H54 (cell line): ENCODE measurements around the gene TIGD4.
"Not testable (repeated sequence)": the region's sequence is repeated elsewhere in the genome, so short reads cannot be mapped to it uniquely, and the experiment has no call there.

Source experiments
- DNase-seq: peaks from one replicate; pipeline ENCODE4 v3.0.0; 2011; ENCODE audit warnings: low spot score, mixed read lengths; ENCODE audit not compliant: insufficient read length
- FAIRE-seq: peaks from 3 replicates; lab custom pipeline; 2011; peaks lifted over from hg19 to GRCh38; lab: Jason Lieb, UNC
- POLR2A ChIP-seq: IDR thresholded peaks from 2 replicates; pipeline ENCODE4 v1.6.1; 2011; ENCODE audit warnings: low read depth, mild to moderate bottlenecking, low read length

TIGD4 gene

DNA sequence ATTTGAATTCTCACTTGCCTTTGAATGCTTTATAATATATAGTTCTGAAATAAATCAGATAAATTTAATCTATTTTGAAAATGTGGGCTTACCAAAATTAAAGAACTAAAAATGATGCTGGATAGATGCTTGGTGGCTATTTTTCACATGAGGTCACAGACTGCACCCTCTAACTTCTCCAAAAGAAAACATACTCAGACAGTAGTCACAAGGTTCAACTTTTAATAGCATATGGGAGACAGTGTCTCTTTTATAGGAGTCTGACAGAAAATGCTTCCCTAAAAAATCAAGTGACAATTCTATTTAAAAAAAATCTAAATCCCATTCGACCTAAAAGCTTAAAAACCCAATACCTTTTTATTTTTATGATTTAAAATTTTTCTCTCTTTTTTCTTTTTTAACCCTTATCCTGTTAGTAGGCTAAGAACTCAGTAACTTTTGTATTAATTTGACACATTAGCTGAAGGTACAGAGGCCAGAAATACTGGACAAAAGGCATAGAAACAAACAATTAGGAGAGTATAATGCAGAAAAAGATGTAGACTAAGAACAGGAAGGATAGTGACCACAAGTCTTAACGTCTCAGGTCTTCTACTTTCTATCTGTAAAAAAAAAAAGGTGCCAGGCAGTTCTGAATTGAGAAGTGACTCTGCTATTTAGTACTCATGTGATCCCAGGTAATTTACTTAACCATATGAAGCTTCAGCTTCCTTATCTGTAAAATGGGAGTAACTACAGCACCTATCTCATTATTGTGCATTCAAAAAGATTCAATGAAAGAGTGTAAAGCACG is 7.6 kb downstream of the TIGD4 start:
- TF ChIP-seq POLR2A: no peak
- FAIRE-seq: no peak

DNA sequence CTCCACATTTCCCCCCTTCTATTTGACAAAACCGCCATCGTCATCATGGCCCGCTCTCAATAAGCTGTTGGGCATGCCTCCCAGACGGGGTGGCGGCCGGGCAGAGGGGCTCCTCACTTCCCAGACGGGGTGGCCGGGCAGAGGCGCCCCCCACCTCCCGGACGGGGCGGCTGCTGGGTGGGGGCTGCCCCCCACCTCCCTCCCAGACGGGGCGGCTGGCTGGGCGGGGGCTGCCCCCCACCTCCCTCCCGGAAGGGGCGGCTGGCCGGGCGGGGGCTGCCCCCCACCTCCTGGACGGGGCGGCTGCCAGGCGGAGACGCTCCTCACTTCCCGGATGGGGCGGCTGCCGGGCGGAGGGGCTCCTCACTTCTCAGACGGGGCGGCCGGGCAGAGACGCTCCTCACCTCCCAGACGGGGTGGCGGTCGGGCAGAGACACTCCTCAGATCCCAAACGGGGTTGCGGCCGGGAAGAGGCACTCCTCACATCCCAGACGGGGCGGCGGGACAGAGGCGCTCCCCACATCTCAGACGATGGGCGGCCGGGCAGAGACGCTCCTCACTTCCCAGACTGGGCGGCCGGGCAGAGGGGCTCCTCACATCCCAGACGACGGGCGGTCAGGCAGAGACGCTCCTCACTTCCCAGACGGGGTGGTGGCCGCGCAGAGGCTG is 14.3 kb downstream of the TIGD4 start:
- FAIRE-seq, DNase-seq: not testable (repeated sequence)

More for the DNA sequence above, 7.6 kb downstream of the TIGD4 start:
- DNase-seq: no peak

DNA sequence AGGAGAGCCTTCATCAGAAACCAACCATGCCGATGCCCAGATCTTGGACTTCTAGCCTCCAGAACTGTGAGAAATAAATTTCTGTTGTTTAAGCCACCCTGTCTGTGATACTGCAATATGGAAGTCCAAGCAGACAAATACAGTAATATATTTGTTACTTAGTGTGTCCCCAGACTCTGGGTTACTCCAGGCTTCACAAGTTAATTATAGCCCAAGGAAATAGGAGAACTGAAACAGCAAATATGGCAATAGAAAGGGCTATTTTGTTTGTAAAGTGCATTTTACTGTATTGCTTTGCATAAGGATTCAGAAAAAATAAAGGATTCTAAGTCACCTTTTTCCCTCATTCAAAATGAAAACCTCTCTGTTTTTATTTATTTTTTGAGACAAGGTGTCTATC is 15.7 kb downstream of the TIGD4 start:
- no peak for DNase-seq
- FAIRE-seq: no peak
- TF ChIP-seq POLR2A: no peak

DNA sequence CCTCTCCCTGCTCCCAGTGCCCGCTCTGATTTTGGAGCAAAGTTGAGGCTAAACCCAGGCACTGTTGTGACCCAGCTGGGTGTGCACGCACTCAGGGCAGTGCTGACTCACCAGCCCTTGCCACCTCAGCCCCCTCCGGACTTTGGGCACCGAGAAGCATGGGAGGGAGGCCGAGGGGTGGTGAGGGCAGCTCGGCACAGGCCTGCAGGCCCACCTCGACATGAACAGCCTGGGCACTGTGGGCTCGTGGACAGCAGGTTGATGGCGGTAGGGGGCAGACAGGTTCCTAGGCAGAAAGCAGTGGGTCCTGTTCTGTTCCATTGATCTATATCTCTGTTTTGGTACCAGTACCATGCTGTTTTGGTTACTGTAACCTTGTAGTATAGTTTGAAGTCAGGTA is 30.9 kb downstream of the TIGD4 start:
- no peak for TF ChIP-seq POLR2A
- DNase-seq (no peak), FAIRE-seq (no peak)

DNA sequence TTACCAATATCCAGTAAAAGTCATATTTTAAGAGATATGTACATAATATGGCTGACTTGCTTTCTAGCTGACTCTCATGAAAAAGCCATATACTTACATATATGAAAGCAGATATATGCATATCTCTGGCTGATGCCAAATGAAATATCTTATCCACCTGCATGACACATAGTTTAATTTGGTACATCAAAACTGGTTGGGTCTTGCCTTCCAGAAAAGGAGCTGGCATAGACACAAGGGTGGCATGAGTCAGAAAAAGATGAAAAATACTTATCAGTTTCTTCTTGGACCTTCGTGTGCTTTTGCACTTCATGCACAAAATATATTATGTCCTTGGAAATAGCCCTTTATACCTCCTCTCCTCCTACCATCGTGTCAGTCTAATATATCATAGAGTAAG is 32.1 kb downstream of the TIGD4 start:
- no peak for FAIRE-seq
- TF ChIP-seq POLR2A: no peak
- no peak for DNase-seq

DNA sequence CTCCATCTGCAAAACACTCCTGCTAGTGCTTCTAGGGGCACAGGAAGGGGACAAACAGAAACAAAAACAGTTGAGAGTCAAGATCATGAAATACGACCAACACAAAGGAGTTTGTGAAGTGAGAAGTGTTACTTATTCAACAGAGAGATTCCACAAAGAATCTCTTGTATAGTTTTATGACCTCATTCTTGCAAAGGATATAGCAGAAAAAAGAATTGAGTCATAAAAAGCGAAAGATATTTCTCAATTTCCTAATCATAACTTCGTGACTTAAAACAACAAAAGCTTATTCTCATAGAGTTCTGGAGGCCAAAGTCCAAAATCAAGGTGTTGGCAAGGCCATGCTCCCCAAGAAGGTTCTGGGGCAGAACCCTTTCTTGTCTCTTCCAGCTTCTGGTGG is 40.7 kb downstream of the TIGD4 start:
- FAIRE-seq (no peak), DNase-seq (no peak)
- no peak for TF ChIP-seq POLR2A

DNA sequence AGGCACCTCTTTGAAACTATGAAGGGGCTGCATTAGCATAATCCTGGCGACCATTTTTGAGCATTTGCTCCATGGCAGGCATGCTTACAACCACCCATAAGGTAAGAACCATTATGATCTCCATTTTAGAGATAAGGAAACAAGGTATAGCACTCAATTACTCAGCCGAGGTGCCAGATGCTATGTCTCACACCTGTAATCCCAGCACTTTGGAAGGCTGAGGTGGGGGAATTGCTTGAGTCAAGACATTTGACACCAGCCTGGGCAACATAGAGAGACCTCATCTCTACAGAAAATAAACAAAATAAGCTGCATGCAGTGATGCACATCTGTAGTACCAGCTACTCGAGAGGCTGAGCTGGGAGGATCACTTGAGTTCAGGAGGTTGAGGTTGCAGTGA is 43.6 kb downstream of the TIGD4 start:
- DNase-seq: no peak
- no peak for FAIRE-seq
- TF ChIP-seq POLR2A: no peak

DNA sequence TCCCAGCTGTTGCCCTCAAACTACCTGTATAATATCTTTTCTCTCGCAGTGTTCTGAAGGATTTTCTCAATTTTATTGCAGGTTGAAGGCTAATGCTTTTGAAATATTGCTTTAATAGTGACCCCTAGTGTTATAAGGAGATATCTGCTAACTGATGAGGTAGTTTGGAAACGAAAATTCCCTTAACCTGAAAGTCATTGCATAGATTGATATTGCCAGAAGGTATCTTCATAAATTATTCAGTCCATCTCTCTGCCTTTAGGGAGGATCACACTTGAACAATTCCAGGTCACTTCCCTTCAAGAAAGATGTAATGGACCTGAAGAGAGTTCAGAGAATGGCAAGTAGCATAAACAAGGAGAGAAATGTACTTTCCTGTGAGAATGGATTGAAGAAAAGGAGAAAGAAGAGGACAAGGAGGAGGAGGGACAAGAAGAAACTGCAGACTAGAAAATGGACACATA is 44.1 kb downstream of the TIGD4 start:
- FAIRE-seq (no peak), DNase-seq (no peak)
- no peak for TF ChIP-seq POLR2A

DNA sequence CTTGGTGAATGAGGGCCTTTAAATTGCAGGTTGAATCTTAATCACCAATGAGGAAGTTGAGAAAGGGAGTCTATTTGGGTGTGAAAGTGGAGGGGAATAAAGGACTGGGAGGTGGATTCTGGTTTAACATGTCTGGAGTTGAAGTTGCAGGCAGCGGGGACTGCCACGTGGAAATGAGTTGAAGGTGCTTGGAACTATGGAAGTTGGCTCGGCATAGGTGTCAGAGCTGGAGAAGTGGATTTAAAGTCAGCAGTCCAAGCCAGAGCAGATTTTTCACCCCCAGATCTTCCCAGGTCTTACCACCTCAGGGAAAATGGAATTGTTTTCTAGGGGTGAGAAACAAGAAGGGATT is 44.9 kb downstream of the TIGD4 start:
- TF ChIP-seq POLR2A: no peak
- no peak for FAIRE-seq
- DNase-seq: no peak

DNA sequence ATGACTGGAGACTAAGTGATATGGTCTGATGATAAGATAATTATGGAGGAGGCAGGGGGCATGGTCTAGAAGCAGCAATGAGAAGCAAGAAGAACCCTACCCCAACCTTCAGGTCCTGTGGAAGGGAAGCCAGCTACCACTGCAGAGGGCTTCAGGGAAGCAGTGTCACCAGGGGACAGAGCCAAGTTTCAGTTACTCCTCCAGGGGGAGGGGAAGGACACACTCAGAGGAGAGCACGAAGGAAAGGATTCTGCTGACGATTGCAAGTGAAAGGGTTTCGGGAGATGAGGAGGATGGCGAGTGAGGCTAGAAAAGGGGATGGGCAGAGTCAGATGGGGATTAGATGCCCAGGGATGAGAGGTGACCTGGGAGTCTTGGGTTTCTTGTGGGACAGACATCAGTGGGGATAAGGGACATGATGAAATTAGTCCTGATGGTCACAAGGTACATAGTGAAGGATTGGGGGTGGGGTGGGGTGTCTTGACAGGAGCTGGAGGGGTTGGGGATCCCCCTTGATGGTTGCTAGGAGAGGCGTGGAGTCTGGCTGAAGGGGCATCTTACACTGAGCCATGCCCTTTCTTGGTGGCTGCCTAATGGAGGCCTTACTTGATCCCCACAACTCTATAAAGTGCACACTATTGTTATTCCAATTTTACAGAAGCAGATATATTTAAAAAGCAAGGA is 45.4 kb downstream of the TIGD4 start:
- FAIRE-seq (no peak), DNase-seq (no peak)
- no peak for TF ChIP-seq POLR2A

DNA sequence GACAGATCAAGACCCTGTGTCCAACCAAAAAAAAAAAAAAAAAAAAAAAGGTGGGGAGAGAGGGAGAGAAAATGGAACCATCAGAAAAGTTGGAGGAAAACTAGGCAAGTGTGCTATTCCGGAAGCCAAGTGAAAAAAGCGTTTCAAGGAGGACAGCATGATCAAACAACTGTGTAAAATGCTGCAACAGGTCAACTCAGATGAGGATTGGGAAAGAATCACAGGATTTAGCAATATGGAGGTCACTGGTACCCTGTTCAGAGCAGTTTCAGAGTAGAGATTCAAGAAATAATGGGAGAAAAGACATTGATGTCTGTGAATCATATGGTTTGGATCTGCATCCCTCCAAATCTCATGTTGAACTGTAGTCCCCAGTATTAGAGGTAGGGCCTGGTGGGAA is 47.5 kb downstream of the TIGD4 start:
- FAIRE-seq (no peak), DNase-seq (no peak)
- TF ChIP-seq POLR2A: no peak

DNA sequence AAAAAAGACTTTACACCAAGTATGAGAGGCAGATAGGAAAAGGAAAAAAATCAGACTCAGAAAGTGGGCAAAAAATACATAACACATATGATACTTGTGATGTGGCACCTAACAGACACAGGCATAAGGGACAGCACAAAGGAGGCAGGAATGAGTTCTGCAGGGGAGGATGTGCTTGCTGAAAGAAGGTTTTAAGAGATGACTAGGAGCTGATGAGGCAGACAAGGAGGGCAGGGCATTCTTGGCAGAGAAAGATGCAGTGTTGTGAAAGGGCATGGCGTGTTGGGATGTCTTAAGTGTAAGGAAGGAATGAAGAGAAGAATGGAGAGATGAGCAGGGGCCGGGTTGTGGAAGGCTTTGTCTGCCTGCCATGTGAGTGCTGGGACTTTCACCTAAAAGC is 50.1 kb downstream of the TIGD4 start:
- FAIRE-seq (no peak), DNase-seq (peak; percentile 24)
- no peak for TF ChIP-seq POLR2A

DNA sequence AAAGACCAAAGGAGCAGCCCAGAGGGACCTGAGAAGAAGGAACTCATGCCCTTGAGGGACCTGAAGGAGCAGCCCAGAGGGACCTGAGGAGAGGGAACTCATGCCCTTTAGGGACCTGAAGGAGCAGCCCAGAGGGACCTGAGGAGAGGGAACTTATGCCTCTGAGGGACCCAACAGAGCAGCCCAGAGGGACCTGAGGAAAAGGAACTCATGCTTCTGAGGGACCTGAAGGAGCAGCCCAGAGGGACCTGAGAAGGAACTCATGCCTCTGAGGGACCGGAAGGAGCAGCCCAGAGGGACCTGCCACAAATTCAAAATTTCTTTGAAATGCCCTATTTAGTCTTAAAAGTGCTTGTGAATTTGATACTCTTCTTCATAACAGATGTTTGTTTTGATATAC is 51.2 kb downstream of the TIGD4 start:
- TF ChIP-seq POLR2A: no peak
- no peak for DNase-seq
- no peak for FAIRE-seq

DNA sequence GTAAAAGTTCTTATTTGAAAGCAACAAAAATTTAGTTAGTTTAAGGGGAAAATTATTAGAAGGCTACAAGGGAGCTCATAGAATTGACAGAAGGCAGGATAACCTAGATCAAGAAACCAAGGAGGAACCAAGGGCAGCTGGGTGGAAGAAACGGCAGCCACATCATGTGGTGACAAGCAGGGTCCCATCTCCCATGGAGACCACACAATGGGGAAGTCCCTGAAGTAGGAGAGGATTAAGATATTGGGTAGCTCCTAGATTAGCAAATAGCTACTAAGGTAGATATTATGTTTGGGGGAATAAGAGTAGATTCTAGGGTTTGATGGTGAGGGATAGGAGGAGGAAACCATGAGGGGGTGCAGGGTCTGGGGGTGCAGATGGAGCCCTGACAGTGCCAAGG is 51.7 kb downstream of the TIGD4 start:
- no peak for FAIRE-seq
- no peak for TF ChIP-seq POLR2A
- no peak for DNase-seq
